Measurements from ENCODE around the gene ZRANB1. TPM values are rescaled to one million over a fixed set of nuclear protein-coding genes. Genes with fewer than 3 reads are reported as not detected.

ZRANB1 gene
- total RNA-seq, 1 experiment from 2014 or later, result 11.5 TPM

- no peak for DNase-seq (ENCODE audit: low read depth)
These were observed 62.8 kb downstream of the ZRANB1 start for GRCh38 chr10:125004571-125005311.

- DNase-seq (ENCODE audit: low read depth), result no peak
These were observed 63.6 kb downstream of the ZRANB1 start for GRCh38 chr10:125005312-125006187.

- no peak for DNase-seq (ENCODE audit: low read depth)
These were observed 64.3 kb downstream of the ZRANB1 start for GRCh38 chr10:125006188-125006680.

DNA sequence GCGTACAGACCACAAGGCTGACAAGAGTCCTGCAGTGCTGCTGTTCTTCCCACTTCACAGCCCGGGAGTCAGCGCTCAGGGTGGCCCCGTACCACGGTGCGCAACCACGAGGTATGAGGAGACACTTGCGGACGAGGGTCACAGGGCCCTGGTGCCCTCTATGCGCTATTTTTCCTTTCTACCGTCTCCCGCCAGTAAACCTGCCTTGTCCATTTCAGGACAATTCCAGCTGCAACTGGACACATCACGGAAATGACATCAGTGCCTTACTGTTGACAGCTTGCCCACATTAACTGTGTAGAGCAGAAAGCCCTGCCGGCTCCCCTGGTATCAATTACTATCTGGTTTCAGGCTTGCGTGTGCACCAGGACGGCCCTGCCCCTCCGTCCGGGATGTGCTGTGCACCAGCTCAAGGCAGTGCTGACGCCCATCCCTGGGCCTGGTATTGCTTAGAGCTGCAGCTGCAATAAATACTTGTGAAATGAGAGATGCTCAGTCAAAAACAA lies 65.1 kb downstream of the ZRANB1 start:
- no peak for DNase-seq (ENCODE audit: low read depth)

DNA sequence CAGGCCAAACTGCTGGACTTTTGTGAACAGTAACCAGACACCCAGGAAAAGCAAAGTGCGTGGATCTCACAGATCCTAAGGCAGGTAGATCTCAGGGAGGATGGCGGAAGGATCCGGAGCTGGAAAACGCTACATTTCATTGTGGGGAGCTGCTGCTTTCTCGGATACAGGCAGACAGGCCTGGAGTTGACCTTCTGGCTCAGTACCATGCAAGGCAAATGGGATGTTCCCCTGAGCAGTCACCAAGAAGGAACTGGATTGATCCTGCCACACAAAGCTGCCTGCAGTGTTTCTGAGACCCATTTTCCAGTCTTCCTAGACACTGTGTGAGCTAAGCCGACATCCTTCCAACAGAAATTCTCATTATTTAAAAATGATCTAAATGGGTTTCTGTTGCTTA lies 65.5 kb downstream of the ZRANB1 start:
- no peak for DNase-seq (ENCODE audit: low read depth)

DNA sequence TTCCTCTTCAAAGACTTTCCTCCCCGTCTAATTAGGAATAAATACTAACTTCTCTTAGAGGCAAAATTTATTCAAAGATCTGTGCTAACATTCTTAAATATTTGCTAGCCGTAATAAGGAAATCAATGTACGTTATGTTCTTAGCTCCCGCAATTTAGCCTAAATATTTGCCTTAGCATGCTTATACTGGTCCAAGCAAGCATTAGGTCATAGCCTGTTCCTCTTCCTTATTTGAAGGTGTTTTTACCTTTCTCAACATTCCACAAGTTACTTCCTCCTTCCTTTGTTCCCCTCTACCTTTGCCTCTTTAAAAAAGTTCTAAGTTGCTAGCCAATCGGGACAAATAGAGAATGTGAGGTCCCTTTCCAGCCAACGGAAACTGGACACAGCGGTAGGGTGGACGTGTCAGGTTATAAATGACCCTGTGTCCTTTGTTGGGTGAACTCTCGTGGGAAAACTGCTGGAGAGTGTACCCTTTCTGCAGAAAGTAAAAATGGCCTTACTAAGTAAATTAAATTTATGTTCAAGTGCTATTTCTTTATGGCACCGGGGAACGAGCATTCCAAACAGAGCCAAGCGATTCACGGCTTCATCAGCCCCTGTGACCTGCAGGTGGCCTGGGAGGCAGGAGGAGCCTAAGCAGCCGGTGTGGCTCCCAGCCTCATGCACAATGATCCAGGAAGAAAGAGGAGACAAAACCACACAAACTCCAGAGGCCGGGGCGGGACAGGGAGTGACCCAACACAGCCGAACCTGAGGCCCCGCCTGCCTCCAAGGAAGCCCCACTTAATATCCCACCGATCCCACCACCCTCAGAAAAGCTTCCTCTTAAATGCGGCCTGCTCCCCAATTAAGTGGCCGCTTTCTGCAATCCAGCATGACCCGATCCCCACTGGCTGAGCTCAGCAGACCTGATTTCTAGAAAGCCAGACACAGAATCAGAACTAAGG lies 67.0 kb downstream of the ZRANB1 start:
- no peak for DNase-seq (ENCODE audit: low read depth)

- DNase-seq (ENCODE audit: low read depth), result no peak
These were observed 67.8 kb downstream of the ZRANB1 start for GRCh38 chr10:125009661-125010161.

DNA sequence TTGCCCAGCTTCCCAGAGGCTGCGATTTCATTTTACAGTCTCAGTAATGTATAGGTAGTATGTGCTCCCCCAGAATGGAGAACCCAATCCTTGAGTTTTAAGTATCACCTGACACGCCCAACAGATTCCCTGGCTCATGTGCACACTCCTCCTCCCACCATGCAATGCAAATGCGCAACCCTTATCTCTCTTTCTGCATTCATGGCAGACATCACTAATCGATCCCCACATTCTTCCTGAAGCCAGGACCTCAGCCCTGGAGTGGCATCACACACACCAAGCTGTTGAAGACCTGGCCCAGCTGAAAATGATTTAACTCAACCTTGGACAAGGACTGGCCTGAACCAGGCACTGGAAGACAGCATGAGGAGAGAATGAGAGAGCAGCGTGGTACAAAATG lies 68.4 kb downstream of the ZRANB1 start:
- DNase-seq (ENCODE audit: low read depth), result no peak

GRCh38 chr10:125011171-125011925 lies 69.4 kb downstream of the ZRANB1 start:
- DNase-seq (ENCODE audit: low read depth), result no peak

DNA sequence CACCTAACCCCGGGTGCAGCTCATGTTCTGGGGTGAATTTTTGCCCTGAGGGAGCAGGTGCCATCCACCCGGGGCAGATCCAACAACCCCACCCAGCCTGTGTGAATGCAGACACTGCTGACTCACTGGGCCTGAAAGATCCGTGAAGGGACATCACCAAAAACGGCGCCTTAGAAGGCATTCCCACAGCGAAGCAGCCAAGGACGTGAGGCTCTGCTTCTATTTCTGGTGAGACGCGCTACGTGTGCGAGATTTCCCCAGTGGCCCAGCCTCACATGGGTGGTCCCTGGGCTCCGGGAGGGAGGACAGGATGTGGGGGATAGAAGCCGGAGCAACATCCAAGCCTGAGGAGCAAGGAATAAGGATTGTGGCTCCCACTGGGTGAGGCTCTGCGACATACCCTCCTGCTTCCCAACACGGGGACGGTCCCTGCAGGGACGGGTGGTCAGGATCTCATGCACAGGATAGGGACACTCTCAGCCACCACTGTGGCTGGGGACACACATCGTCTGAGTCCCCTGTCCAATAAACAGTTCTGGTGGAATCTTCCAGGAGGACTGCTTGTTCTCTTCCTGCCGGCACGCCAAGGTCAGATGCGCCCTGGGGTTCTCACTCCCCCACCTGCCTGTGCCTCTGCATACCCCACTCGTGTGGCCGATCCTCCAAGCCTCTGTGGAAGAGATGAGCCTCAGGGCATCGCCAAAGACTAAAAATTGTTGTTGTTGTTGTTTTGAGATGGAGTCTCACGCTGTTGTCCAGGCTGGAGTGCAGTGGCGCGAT lies 70.2 kb downstream of the ZRANB1 start:
- DNase-seq (ENCODE audit: low read depth), result no peak

DNA sequence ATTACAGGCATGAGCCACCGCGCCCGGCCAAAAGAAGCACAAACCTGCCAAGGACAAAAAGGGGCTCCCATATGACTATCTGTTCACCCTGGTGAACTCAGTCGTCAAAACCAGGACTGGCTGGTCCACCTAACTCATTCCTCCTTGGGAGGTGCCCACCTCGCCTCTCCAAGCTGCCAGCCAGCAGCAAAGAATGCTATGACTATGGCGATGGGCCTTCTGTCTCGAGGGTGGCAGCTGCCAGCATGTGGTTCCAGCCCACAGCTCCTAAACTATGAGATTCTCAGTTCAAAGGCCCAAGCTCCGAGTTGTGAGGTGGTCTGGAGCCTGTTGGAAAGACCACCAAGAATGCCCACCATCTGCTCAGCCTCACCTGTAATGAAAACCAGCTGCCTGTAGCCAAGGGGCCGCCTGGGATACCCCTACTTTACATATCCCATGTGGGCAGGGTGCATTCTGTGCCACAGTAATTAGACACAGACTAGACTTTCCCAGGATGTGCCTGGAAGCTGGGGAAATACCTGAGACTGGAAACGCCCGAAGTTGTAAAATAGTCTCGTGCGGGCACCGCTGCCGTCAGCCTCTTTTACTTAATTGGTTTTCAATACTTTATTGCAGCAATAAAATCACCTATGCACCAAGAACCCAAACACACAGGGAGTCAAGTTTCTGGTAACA lies 71.1 kb downstream of the ZRANB1 start:
- DNase-seq (ENCODE audit: low read depth), result no peak

DNA sequence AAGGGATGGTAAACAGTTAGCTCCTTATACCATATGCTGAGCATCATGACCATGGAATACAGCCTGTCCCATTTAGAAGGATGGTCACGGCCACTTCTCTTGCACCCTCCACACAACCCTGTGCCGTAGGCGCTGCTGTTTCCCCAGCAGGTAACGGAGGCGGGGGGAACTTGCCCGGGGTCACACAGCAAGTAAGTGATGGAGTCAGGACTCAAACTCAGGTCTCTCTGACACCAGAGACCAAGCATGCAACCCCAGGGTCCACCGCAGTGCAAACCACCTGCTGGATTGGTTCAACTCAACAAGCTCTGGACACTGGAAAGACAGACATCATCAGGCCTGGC lies 71.6 kb downstream of the ZRANB1 start:
- DNase-seq (ENCODE audit: low read depth), result no peak

GRCh38 chr10:125014086-125014830 lies 72.3 kb downstream of the ZRANB1 start:
- no peak for DNase-seq (ENCODE audit: low read depth)

DNA sequence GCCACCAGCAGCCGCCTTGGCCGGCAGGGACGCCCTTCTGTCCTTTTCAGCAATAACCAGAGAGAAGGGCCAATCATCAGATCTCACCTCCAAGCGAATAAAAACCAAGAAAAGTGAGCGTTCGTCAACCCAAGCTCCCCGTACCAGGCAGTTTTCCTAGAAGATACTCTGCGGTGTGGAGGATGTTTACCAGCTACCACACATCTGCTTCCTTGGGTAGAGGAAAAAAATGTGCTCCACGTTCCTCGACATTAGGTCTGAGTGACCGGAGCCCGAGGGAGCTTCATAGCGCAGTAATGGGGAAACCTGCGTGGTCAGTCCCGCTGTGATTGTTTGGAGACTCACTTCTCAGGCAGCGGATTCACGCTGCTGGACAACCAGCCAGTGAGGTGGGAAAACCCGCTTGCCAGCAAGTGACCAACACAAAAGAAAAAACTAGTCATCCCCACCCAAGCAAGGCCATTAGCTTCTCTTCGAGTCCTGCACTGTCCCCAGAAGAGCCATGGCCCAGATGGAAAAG lies 73.0 kb downstream of the ZRANB1 start:
- no peak for DNase-seq (ENCODE audit: low read depth)

- no peak for DNase-seq (ENCODE audit: low read depth)
These were observed 73.5 kb downstream of the ZRANB1 start for GRCh38 chr10:125015356-125015944.

DNA sequence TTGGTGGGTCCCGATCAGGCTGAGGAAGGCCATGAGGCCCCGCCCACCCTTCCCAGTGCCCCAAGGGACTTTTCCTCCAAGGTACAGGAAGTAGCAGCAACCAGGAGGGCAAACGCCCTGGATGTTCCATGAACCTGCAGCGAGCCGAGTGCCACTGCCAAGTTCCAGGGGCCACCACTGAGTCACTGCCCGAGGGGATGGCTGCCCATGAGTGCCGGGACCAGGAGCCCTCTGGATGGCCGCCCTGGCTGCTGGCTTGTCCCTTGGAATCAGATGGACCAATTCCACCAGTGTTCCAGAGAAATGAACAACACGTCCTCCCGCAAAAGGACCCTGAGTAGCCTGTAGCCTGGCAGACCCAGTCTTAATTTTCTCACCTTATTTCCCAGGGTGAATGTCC lies 74.2 kb downstream of the ZRANB1 start:
- DNase-seq (ENCODE audit: low read depth), result no peak

- no peak for DNase-seq (ENCODE audit: low read depth)
These were observed 74.8 kb downstream of the ZRANB1 start for GRCh38 chr10:125016611-125017202.
